ENCODE data around the gene GPR3.
A peak's percentile ranks its signal among the peaks of the same experiment; 100 is the strongest.

Gene GPR3, protein sequence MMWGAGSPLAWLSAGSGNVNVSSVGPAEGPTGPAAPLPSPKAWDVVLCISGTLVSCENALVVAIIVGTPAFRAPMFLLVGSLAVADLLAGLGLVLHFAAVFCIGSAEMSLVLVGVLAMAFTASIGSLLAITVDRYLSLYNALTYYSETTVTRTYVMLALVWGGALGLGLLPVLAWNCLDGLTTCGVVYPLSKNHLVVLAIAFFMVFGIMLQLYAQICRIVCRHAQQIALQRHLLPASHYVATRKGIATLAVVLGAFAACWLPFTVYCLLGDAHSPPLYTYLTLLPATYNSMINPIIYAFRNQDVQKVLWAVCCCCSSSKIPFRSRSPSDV

DNA sequence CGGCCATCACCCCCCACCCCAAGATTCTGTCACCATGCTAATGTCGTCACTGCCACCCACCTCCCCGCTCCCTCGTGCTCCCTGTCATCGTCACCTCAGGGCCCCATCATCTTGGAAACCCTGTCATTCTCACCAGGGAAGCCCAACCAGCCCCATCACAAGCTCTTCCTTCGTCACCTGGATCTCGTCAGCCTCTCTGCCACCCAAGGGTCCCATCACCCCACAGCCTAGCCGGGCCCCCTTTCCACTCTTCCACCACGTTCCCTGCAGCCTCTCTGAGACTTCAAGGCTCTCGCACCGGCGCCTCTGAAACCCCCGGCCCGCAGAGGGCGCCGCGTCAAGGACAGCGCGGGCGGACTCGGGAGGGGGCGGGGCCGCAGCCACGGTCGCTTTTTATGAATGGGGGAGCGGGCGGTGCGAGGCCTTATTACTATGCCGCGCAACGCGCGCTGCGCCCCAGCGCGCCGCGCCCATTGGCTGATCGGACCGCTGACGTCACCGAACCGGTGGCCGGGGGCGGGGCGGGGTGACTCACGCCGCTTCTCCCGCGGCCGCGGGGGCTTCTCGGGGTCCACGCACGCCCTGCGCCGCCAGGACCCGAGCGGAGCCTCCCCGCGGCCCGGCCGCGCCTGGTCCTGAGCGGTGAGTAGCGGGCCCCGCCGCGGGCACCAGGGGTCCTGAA lies at the start of gene GPR3:
GPR3 (plus strand) TSS at position 527 of the 682 bp plus-strand sequence. CDS start 1,177 bp downstream, outside the sequence.
- DNase-seq, result peak; percentile 53

DNA sequence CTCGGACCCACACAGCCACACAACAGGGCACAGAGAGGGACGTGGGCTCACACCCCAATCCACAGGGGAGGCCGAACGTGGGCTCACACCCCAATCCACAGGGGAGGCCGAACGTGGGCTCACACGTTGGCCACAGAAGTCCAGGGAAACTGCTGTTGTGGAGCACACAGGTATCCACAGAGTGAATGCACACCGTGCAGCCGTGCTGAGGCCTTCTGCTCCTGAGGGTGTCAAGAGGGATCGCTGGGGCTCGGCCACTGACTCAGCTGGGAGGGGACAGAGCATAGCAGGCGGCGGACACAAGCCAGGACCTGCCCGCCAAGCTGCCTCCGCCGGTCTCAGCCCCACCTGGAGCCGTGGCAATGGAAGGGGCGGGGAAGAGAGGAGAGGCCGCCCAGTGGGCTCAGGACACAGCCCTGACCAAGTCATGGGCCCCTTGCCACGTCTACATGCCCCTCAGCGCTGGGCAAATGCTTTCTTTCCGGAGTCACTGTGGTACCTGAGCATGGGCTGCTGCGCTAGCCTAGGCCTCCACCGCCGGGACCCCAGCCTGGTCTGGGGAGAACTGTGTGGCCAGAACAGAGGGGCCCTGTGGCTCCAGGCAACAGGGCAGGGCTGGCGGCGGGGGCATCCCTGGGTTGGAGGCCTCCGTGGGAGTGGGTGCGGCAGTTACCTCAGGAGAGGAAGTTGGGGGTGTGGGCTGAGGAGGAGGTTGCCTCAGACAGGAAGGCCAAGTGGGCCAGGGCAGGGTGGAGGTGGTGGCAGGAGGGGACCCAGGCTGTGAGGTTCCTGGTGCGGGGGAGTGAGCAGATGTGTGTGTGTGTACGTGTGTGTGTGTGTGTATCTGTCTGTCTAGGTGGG lies 49.4 kb upstream of the GPR3 start:
- DNase-seq, result peak; percentile 93

DNA sequence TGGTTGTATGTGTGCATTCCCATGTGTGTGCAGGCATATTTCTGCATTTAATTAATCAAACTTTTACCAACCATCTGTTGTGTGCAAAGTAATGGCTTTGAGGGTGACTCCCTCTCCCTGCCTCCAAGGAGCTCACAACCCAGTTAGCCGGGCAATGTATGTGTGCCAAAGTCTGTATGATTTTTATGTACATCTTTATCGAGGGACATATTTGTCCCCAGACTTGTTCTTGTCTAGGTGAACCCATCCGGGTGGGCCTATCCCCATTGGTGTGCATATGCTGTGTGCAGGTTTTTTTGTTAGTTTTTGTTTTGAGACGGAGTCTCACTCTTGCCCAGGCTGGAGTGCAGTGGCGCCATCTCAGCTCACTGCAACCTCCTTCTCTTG lies 48.8 kb upstream of the GPR3 start:
- DNase-seq, result no peak

DNA sequence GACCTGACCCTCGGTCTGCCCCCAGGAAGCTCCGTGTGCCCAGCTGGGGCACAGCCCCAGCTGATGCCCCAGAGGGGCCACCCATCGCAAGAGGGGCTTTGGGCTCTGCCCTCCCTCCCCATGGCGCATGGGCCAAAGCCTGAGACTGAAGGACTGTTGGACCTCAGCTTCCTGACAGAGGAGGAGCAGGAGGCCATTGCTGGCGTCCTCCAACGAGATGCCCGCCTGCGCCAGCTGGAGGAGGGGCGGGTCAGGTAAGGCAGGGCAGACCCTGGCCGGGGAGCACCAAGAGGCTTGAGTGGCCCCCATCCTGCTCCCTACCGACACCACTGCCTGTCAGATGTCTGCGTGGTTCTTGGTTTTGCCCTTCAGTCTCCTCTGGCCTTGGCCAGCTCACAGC lies 47.1 kb upstream of the GPR3 start:
- no peak for DNase-seq

DNA sequence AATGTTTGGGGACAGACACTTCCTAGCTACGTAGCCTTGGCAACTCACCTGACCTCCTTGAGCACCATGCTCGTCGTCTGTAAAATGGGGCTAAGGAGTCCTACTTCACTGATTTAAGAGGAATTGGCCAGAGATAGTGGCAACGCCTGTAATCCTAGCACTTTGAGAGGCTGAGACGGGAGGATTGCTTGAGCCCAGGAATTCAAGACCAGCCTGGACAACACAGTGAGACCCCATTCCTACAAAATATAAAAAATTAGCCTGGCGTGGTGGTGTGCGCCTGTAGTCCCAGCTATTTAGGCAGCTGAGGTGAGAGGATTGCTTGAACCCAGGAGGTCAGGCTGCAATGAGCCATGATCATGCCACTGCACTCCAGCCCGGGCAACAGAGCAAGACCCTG lies 46.1 kb upstream of the GPR3 start:
- no peak for DNase-seq

DNA sequence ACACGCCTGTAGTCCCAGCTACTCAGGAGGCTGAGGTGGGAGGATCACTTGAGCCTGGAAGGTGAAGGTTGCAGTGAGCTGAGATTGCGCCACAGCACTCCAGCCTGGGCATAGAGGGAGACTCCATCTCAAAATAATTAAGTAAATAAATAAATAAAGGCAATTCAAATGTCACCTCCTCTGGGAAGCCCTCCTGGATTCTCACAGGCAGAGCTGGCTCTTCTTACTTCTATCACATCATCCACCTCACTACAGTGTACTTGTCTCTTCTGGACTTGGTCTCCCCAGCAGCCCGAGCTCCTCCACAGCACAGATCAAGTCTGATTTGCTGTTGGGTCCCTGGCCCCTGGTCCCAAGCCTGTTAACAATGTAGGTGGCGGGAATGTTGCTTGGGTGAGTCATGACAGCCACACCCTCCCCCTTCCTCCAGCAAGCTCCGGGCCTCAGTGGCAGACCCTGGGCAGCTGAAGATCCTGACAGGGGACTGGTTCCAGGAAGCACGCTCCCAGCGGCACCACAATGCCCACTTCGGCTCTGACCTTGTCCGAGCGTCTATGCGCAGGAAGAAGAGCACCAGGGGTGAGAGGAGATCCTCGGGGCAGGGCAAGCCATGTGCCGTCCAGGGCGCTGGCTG lies 45.3 kb upstream of the GPR3 start:
- DNase-seq, result no peak

DNA sequence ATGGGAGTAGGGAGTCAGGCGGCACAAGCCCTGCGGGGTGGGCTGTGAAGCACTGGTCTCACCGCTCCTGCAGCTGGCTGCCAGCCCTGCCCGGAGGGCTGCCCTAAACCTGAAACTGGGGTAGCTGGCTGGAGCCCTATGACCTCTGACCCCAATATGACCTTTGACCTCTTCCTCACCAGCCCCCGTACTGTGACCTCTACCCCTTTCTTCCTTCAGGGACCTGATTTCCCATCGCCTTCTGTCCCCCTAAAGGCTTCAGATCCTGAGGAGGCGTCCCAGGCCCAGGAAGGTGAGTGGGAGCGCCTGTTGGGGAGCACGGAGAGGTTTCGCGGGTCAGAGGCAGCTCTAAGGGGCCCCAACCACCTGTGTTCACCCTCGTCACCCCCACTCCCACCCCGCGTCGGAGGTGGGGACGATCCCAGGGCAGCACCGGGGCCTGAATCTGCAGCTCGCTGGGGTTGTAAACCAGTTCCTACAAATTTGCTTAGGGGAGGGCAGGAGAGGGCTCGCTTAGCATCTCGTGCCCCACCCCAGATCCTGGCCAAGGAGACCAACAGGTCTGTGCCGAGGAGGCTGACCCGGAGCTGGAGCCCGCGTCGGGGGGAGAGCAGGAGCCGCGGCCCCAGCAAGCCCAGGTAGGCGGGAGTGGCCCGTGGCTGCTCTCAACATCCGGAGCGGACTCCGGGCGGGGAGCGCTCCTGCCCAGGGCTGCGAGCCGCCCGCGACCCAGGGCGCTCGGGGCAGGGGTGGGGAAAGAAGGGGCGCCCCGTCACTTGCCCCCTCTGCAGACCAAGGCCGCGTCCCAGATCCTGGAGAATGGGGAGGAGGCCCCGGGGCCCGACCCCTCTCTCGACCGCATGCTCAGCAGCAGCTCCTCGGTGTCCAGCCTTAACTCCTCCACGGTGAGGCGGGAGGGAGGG lies 43.3 kb upstream of the GPR3 start:
- DNase-seq, result no peak

DNA sequence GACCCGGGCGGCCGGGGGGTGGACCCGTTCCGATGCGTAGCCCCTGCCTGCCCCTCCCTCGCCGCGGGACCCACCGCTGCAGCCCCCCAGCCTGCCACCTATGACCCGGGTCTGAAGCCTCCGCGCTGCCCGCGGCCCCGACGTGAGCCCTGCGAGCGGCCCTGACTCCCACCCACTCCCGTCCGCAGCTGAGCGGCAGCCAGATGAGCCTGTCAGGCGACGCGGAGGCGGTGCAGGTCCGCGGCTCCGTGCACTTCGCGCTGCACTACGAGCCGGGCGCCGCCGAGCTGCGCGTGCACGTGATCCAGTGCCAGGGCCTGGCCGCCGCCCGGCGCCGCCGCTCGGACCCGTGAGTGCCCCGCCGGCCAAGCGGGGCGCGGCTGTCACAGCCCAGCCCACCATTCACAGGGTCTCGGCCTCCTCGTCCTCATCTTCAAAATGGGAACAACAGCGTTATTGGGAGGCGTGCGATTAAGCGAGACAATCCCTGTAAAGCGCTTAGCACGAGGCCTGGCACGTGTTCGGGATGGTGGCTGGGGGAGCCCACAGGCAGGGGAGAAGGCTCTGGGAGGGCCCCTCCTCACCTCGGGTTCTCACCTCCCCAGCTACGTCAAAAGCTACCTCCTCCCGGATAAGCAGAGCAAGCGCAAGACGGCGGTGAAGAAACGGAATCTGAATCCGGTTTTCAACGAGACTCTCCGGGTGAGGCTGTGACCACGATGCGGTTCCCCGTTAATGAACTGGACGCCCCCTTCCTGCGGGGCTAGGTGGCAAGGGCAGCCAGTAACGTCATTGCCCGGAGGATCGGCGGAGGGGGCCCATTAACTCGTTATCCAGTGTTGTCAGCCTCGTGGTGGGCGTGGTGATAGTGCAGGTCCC lies 42.4 kb upstream of the GPR3 start:
- DNase-seq, result no peak

DNA sequence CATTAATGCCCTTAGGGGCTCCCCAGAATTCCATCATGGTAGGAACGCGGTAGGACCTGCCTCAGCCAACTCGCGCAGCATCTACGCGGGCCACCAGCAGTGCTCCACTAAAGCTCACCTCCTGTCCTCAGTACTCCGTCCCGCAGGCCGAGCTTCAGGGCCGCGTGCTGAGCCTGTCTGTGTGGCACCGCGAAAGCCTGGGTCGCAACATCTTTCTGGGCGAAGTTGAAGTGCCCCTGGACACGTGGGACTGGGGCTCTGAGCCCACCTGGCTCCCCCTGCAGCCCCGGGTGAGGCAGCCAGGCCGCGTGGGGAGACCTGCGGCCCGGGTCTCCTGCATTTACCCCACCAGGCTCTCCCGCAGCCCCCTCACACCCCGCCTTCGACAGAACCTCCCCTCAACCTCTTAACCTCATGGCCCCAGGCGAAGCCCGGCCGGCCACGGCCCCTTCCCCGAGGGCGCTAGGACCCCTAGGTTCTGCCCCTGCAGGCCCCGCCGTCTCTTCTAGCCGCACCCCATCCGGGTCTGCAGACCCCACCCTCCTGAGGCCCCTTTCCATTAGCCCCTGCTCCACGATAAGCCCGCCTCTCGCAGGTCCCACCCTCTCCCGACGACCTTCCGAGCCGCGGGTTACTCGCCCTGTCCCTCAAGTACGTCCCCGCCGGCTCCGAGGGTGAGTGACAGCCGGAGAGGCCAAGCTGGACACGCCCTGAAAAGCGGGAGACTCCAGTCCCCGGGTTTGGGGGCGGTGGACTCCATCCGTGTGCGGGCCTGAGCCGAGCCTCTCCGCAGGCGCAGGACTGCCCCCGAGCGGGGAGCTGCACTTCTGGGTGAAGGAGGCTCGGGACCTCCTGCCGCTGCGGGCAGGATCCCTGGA lies 41.5 kb upstream of the GPR3 start:
- no peak for DNase-seq

DNA sequence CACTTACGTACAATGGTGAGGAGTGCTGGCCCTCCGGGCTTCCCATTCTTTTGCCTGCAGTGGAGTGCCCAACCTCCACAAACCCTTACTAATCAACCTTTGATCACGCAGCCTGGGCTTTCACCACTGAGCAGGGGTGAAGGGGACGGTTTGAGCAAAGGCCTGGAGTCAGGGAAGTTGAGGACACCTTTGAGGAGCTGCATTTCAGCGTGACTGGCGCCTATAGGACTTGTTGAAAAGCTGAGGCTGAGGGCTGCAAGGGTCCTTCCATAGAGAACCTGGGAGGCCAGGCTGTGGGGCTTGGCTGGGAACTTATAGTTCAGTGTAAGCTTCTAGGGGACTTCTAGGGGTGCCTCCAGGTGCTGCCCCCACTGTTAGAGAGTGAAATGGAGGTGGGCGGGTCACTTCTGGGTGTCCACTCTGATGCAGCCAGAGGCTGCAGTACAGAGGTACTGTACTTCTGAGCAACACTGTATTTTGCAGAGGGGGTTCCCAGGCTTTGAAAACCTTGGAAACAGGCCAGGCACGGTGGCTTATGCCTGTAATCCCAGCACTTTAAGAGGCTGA lies 40.8 kb upstream of the GPR3 start:
- DNase-seq, result no peak

DNA sequence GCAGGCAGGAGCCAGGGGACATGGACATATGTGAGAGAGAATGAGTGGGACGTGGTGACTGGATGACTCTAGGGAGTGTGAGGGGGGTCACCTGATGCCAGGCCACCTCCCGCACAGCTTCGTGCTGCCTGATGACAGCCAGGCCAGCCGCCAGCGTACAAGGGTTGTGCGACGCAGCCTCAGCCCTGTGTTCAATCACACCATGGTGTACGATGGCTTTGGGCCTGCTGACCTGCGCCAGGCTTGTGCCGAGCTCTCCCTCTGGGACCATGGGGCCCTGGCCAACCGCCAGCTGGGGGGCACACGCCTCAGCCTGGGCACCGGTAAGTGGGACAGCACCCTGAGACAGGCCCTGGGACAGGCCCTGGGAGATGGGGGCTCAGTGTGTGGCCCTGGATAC lies 39.3 kb upstream of the GPR3 start:
- DNase-seq, result no peak

DNA sequence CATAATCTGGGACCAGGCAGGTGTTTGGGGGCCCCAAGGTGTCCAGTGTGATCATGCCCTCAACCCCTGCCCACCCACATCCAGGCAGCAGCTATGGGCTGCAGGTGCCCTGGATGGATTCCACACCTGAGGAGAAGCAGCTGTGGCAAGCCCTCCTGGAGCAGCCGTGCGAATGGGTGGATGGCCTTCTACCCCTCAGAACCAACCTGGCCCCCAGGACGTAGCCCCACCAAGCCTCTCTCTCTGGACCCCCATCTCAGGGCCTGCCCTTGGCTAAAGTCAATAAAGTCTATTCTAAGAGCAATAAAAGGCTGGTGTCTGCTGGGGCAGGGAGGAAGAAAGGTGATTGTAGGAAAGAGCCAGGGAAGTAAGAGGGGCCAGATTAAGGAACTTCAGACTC lies 38.8 kb upstream of the GPR3 start:
- DNase-seq, result no peak

DNA sequence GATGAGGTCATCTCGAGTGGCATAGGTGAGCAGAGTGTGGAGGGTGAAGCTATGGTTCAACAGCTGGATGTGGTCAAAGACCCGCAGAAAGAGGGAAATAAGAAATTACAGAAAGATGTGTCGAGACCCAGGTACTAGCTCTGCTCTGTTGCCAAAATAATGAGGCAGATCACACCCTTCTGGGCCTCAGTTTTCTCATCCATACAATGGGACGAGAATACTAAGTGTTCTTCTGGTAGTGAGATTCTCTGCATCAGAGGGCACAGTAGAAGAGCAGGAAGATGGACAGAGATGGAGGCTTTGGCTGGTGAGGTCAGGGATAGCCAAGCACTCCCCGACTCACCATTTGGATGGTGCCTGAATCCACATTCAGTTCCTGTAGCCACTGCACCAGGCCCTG lies 36.7 kb upstream of the GPR3 start:
- no peak for DNase-seq

DNA sequence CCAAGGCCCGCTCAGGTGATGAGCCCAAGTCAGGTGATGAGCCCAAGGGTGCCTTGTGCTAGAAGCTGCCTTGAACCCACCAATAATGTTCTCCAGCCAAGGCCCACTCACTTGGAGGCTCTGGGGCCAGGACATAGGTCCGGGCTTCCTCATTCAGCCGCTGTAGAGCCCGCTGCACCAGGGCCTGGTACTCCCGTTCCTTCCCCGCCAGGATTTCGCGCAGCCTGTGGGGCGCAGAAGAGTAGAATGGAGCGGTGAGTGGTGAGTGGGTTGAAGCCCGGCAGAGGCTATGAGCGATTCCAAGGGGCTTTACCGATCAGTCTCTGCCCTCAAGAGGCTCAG lies 36.2 kb upstream of the GPR3 start:
- no peak for DNase-seq

DNA sequence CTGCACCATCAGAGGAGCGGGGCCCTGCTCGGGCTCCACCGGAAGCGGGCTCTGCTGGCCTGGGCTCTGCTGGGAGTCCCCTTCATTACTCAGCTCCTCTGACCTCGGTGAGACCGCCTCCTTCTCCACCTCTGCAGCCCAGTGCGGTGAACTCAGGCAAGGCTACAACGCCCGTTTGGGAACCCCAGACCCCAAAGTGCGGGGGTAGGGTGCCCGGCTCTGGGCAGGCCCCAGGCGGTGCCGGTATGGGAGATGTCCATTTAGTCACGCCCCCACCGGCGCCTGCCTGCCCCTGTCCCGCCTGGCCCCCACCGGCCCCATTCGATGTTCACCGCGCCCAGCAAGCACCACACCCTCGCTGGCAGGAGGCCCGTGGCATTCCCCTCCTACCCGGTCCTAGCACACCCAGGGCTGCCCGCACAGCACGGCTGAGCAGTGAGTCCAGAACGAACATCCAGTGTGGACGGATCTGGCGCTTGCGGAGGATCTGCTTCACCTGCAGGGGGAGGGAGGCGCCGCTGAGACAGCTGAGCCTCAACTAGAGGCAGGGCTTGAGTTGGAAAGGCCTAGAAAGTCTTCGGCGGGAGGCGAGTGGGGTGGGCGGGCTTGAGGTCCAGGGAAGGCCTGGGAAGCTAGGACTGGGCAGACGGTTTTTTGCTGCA lies 35.7 kb upstream of the GPR3 start:
- DNase-seq, result no peak

DNA sequence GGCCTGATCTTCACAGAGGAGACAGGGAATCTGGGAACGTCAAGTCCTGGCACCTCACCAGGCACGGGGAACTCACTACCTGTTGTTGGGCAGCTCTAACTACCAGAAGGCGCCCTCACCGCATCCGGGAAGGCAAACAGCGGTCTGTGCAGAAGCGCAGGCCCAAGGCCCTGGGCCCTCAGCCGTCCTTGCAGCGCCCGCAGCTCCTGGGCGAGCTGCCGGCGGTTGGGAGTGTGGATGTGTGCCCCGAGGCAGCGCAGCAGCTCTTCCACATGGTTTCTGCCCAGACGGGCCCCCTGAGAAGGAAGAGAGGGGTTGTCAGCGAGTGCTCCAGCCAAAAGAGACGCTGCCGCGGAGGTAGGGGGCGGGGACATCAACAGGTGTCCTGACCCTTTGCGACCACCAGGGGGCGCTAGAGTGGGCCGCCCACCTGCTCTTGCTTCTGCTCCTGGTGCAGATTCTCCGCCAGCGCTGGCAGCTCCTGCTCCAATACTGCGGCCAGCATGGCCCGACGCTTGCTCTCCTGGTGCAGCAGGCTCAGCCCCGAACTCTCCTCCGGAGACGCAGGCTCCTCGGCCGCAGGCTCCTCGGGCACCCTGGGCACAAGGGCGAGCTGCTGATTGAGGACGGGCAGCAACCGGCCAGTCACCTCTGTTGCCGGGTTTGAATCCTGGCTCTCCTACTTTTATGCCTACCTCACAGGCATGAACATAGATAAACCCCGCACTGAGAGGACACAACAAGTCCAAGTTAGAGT lies 35.0 kb upstream of the GPR3 start:
- peak; percentile 29 for DNase-seq

DNA sequence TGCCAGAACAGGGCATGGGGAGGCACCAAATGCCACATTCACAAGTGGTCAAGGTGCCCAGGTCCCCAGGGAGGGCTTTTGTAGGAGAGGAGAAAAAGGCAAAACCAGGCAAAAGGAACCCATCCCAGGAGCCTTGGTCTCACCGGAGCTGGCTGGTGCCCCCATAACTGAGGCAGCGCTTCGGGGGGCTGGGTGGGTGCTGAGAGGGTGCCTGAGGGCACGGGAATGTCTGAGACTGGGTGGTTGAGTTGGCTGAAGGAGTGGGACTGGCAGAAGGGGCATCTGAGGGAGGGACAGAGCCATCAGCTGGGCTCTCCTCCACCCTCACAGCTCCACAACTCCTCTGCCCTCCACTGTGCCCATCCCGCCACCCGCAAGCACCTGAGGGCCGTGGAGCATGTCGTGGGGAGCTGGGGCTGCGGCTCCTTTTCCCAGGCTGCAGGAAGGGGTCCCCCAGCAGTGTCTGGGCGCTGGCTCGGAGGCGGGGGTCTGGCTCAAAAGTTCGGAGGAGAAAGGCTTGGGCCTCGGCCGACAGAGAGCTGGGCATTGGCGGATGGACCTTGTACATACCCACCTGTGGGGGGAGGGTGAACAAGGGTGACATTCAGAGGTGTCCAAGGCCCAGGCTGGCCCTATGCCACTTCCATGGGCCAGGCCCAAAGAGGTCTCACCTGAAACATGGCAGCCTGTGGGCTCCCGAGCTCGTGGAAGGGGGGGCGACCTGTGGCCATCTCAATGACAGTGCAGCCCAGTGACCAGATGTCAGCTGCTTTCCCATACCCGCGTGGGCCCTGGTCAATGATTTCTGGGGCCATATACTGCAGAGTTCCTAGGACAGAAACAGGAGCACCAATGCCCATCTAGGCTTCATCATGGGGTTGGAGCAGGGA lies 34.1 kb upstream of the GPR3 start:
- no peak for DNase-seq
